Spleen (tissue), 11 donors: ENCODE measurements around the gene DYSF. TPM values are rescaled to one million over a fixed set of nuclear protein-coding genes. Genes with fewer than 3 reads are reported as not detected.

Experiments used
- DNase-seq: peaks from one replicate; pipeline ENCODE4 v3.0.0-alpha.2; 2020
- H3K27ac ChIP-seq, 8 donors: fragments of 200-600 bp; sonication (generic) in 7 of 8; 1 replicate in 4 of 8; 2 replicates in 4 of 8; pipeline versions ENCODE4 v1.5.0 to v1.8.0; 2016 to 2021; ENCODE audit warnings: inconsistent platforms in 4 of 8, mild to moderate bottlenecking in 4 of 8, moderate library complexity in 1 of 8
- H3K27me3 ChIP-seq, 7 donors: fragments of 200-600 bp; sonication (generic) in 6 of 7; replicated peaks in 1 of 7; 1 replicate in 4 of 7; 2 replicates in 3 of 7; pipeline versions ENCODE4 v1.5.0 to v1.8.0; 2016 to 2021; ENCODE audit warnings: inconsistent platforms in 3 of 7, mild to moderate bottlenecking in 1 of 7
- H3K36me3 ChIP-seq, 6 donors: fragments of 200-600 bp; sonication (generic) in 5 of 6; 1 replicate in 4 of 6; 2 replicates in 2 of 6; pipeline versions ENCODE4 v1.5.0 to v1.8.0; 2016 to 2021; ENCODE audit warnings: inconsistent platforms in 2 of 6
- H3K4me1 ChIP-seq, 6 donors: fragments of 200-600 bp; sonication (generic) in 5 of 6; 1 replicate in 3 of 6; 2 replicates in 3 of 6; pipeline versions ENCODE4 v1.5.0 to v1.8.0; 2016 to 2021; ENCODE audit warnings: inconsistent platforms in 3 of 6
- H3K4me3 ChIP-seq, 8 donors: fragments of 200-600 bp; sonication (generic) in 7 of 8; 1 replicate in 4 of 8; 2 replicates in 4 of 8; pipeline versions ENCODE4 v1.5.0 to v1.8.0; 2016 to 2021; ENCODE audit warnings: inconsistent platforms in 4 of 8, mild to moderate bottlenecking in 4 of 8, moderate library complexity in 2 of 8
- H3K9me3 ChIP-seq, 8 donors: fragments of 200-600 bp; sonication (generic) in 7 of 8; 1 replicate in 4 of 8; 2 replicates in 4 of 8; pipeline versions ENCODE4 v1.5.0 to v1.8.0; 2016 to 2021; ENCODE audit warnings: inconsistent platforms in 4 of 8
- POLR2A ChIP-seq, 3 donors: fragments of 450-650 bp; IDR thresholded peaks; one replicate each; pipeline ENCODE4 v1.5.1; 2017; ENCODE audit warnings: antibody characterized with exemption in 3 of 3, mild to moderate bottlenecking in 1 of 3
- POLR2AphosphoS5 ChIP-seq, 3 donors: sonication (generic); formaldehyde crosslinking; IDR thresholded peaks; one replicate each; pipeline ENCODE4 v1.5.1; 2017; ENCODE audit warnings: antibody characterized with exemption in 3 of 3
- WGBS, 5 donors: extraction: QIAGEN DNeasy Blood & Tissue Kit in 3 of 5; methylation state at CpG; one replicate each; pipeline versions ENCODE4 v1.1.5 to v1.1.7; 2013 to 2018; 5-methylcytosine and 5-hydroxymethylcytosine counted together
- intact Hi-C: fragments of 100-400 bp; cut with DNase I; formaldehyde crosslinking; loops from one replicate; pipeline ENCODE4 v1.15.0; 2023; ENCODE audit warnings: low total_unique reads
- polyA plus RNA-seq, 3 donors: library from polyadenylated mRNA; stranded (reverse); fragments of 200-250 nt; gene quantifications; one replicate each; pipeline ENCODE4 v1.2.1, GENCODE V29; 2013
- total RNA-seq, 7 donors: library from RNA; depleted of rRNA in 3 of 7; stranded (reverse); fragments of >200 nt in 3 of 7; fragmentation: NEBNext Ultra II Directional in 4 of 7; extraction: Animal tissue kit (Norgen Biotek cat#: 25700) in 4 of 7; gene quantifications; one replicate each; pipeline versions ENCODE4 v1.1.0 to v1.2.1, GENCODE V29; 2016 to 2021
- TF ChIP-seq, protein P1 (sequence below), 11 experiments: fragments of 200-600 bp in 7 of 11; fragments of 450-650 bp in 4 of 11; sonication (generic) in 4 of 11; IDR thresholded peaks in 8 of 11; conservative IDR thresholded peaks in 3 of 11; 1 replicate in 7 of 11; 2 replicates in 4 of 11; pipeline versions ENCODE4 v1.4.0 to v1.8.0; 2016 to 2021; ENCODE audit warnings: antibody characterized with exemption in 11 of 11, inconsistent platforms in 4 of 11, mild to moderate bottlenecking in 1 of 11
- donor health status: healthy with polysubstance abuse.
- donor health status: DM: no; HTN: no; CAD: no; lungs with moderate emphysema.
- donor health status: DM: no; HTN: no; CAD: no.
- donor health status: Bipolar disorder and iron deficiency.
- donor health status: healthy.
- donor health status: DM: no; HTN: no; CAD: no.
- donor health status: DM: yes; HTN: yes; CAD: no.

Gene DYSF
- total and polyA plus RNA-seq, 10 donors = 4.0 to 287 (median 124) TPM

- no peak for DNase-seq
- TF ChIP-seq, protein P1, sequence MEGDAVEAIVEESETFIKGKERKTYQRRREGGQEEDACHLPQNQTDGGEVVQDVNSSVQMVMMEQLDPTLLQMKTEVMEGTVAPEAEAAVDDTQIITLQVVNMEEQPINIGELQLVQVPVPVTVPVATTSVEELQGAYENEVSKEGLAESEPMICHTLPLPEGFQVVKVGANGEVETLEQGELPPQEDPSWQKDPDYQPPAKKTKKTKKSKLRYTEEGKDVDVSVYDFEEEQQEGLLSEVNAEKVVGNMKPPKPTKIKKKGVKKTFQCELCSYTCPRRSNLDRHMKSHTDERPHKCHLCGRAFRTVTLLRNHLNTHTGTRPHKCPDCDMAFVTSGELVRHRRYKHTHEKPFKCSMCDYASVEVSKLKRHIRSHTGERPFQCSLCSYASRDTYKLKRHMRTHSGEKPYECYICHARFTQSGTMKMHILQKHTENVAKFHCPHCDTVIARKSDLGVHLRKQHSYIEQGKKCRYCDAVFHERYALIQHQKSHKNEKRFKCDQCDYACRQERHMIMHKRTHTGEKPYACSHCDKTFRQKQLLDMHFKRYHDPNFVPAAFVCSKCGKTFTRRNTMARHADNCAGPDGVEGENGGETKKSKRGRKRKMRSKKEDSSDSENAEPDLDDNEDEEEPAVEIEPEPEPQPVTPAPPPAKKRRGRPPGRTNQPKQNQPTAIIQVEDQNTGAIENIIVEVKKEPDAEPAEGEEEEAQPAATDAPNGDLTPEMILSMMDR (IDR thresholded peaks at IDR 0.05 in 8 of 11, conservative IDR thresholded peaks at IDR 0.05 in 3 of 11) = no peak
- no peak for TF ChIP-seq POLR2A (IDR thresholded peaks at IDR 0.05)
- no peak for TF ChIP-seq POLR2AphosphoS5 (IDR thresholded peaks at IDR 0.05)
- peaks cover 0 to 55% (median 1%) of the 10 kb centered on the region in 6 donors for H3K36me3 ChIP-seq
- peaks cover 0 to 38% (median 17%) of the 10 kb centered on the region in 6 donors for H3K4me1 ChIP-seq
- no peak overlapping the region for H3K4me3 ChIP-seq
- no peaks in the 10 kb centered on the region for H3K9me3 ChIP-seq
- 79 to 92% (median 89%) methylated on average over 1 of the region's 1 CpG for WGBS, 5 donors
- no peak overlapping the region for H3K27ac ChIP-seq
- intact Hi-C loops = loop anchor here (10.0 kb wide), 2 partner anchors 1044 to 1204 kb away; no protein-coding TSS in a partner anchor
- peaks cover 0 to 11% (median 0%) of the 10 kb centered on the region in 7 donors for H3K27me3 ChIP-seq
Measured at GRCh38 chr2:71540818-71541217, 87.5 kb downstream of the DYSF start.

DNA sequence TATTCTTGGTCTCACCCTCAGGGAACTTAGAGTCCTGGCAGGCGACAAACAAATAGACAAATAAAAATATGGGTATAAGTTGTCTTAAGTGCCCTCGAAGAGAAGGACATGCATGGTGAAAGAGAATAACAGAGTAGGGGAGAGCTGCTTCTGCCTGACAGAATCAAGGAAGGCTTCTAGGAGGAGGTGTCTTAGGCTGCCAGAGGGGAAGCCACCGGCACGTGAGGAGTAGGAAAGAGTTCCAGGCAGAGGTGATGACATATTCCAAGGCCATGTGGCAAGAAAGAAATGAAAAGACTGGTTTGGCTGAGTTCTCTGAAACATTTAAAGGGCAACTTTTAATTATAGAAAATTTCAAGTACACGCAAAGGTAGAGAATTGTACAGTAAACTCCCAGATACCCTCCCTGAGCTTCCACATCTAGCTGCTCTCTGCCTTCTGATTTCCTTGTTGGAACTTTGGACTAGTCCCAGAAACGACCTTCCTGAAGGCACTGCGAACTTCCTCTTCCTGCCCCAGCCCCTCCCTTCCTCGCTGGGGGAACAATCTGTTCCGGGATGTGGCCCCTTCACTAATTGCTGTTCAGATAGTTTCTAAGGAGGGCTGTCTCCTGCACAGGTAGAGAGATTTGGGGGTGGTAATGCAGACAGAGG lies 91.7 kb downstream of the DYSF start:
- no peaks in the 10 kb centered on the region for H3K9me3 ChIP-seq
- peak overlapping the region in 6 of 8 donors; percentile 39 to 80 (median 62) for H3K27ac ChIP-seq
- H3K4me1 ChIP-seq = peaks cover 0 to 23% (median 16%) of the 10 kb centered on the region in 6 donors
- H3K27me3 ChIP-seq = peaks cover 0 to 17% (median 0%) of the 10 kb centered on the region in 7 donors
- peak; percentile 74 for DNase-seq
- H3K36me3 ChIP-seq = peaks cover 0 to 59% (median 0%) of the 10 kb centered on the region in 6 donors
- 31 to 48% (median 39%) methylated on average over 9 of the region's 9 CpGs for WGBS, 5 donors
- TF ChIP-seq POLR2AphosphoS5 (IDR thresholded peaks at IDR 0.05) (peak in 2 of 3 donors; percentile 39 to 88), POLR2A (IDR thresholded peaks at IDR 0.05) (no peak)
- intact Hi-C loops = loop anchor here (5.0 to 10.0 kb wide), 3 partner anchors 607 to 1200 kb away; no protein-coding TSS in a partner anchor
- peak overlapping the region in 4 of 8 donors; percentile 10 to 58 (median 22) for H3K4me3 ChIP-seq

- TF ChIP-seq, protein P1 (IDR thresholded peaks at IDR 0.05 in 8 of 11, conservative IDR thresholded peaks at IDR 0.05 in 3 of 11) = peak; percentile 23 to 76 (median 63)
- TF ChIP-seq POLR2A (IDR thresholded peaks at IDR 0.05) = no peak
- Histone ChIP-seq H3K4me3 (peak overlapping the region in 4 of 8 donors; percentile 10 to 58 (median 22)), H3K9me3 (no peaks in the 10 kb centered on the region), H3K36me3 (peaks cover 0 to 60% (median 0%) of the 10 kb centered on the region in 6 donors), H3K27me3 (peaks cover 0 to 17% (median 0%) of the 10 kb centered on the region in 7 donors), H3K4me1 (peaks cover 0 to 23% (median 16%) of the 10 kb centered on the region in 6 donors), H3K27ac (peak overlapping the region in 5 of 8 donors; percentile 56 to 80 (median 62))
- intact Hi-C loops = loop anchor here (5.0 to 10.0 kb wide), 3 partner anchors 607 to 1199 kb away; no protein-coding TSS in a partner anchor
- peak; percentile 70 for DNase-seq
- 34 to 37% (median 36%) methylated on average over 22 of the region's 22 CpGs for WGBS, 5 donors
Measured at GRCh38 chr2:71545572-71546274, 92.4 kb downstream of the DYSF start.

GRCh38 chr2:71546275-71546638 lies 92.9 kb downstream of the DYSF start:
- no peak for DNase-seq
- H3K4me3 ChIP-seq = no peak overlapping the region
- no peaks in the 10 kb centered on the region for H3K9me3 ChIP-seq
- TF ChIP-seq, protein P1 (IDR thresholded peaks at IDR 0.05 in 8 of 11, conservative IDR thresholded peaks at IDR 0.05 in 3 of 11) = no peak
- TF ChIP-seq POLR2A (IDR thresholded peaks at IDR 0.05) = no peak
- no peak for TF ChIP-seq POLR2AphosphoS5 (IDR thresholded peaks at IDR 0.05)
- intact Hi-C loops = loop anchor here (5.0 to 10.0 kb wide), 3 partner anchors 606 to 1199 kb away; no protein-coding TSS in a partner anchor
- H3K27me3 ChIP-seq = peaks cover 0 to 17% (median 0%) of the 10 kb centered on the region in 7 donors
- peak overlapping the region in 2 of 8 donors; percentile 73 to 80 for H3K27ac ChIP-seq
- H3K4me1 ChIP-seq = peaks cover 0 to 23% (median 18%) of the 10 kb centered on the region in 6 donors
- WGBS, 5 donors = 51 to 84% (median 71%) methylated on average over 3 of the region's 3 CpGs
- H3K36me3 ChIP-seq = peaks cover 0 to 65% (median 0%) of the 10 kb centered on the region in 6 donors
